Lower leg skin (tissue), 4 donors: Measurements from ENCODE around the gene EFCAB8. TPM values are rescaled to one million over a fixed set of nuclear protein-coding genes. Genes with fewer than 3 reads are reported as not detected.

Experiments
- DNase-seq, 2 donors: peaks; one replicate each; pipeline ENCODE4 v3.0.0-alpha.2; 2019; ENCODE audit warnings: low spot score in 2 of 2
- H3K4me3 ChIP-seq: fragments of 200-600 bp; sonication (generic); 2 replicates; pipeline ENCODE4 v1.5.1; 2017; ENCODE audit warnings: mild to moderate bottlenecking, low read depth; ENCODE audit not compliant: poor library complexity, severe bottlenecking
- POLR2A ChIP-seq, 2 donors: fragments of 450-650 bp; IDR thresholded peaks; one replicate each; pipeline ENCODE4 v1.6.1; 2016 to 2017; ENCODE audit warnings: antibody characterized with exemption in 2 of 2, mild to moderate bottlenecking in 1 of 2, moderate library complexity in 1 of 2
- WGBS, 2 donors: methylation state at CpG; one replicate each; pipeline ENCODE4 v1.1.5; 2018; 5-methylcytosine and 5-hydroxymethylcytosine counted together
- intact Hi-C: fragments of 100-400 bp; cut with DNase I; formaldehyde crosslinking; loops from one replicate; pipeline ENCODE4 v1.15.0; 2023; ENCODE audit warnings: low total_unique reads
- total RNA-seq, 4 donors: library from RNA; depleted of rRNA; stranded (reverse); fragments of >200 nt; gene quantifications; one replicate each; pipeline ENCODE4 v1.1.0, GENCODE V29; 2016
- TF ChIP-seq, protein P1 (sequence below), 3 donors: fragments of 450-650 bp; IDR thresholded peaks; one replicate each; pipeline ENCODE4 v1.5.1; 2016; ENCODE audit warnings: antibody characterized with exemption in 3 of 3, mild to moderate bottlenecking in 3 of 3, moderate library complexity in 2 of 3

The EFCAB8 gene
- total RNA-seq, 4 donors from 2014 or later, result not detected

DNA sequence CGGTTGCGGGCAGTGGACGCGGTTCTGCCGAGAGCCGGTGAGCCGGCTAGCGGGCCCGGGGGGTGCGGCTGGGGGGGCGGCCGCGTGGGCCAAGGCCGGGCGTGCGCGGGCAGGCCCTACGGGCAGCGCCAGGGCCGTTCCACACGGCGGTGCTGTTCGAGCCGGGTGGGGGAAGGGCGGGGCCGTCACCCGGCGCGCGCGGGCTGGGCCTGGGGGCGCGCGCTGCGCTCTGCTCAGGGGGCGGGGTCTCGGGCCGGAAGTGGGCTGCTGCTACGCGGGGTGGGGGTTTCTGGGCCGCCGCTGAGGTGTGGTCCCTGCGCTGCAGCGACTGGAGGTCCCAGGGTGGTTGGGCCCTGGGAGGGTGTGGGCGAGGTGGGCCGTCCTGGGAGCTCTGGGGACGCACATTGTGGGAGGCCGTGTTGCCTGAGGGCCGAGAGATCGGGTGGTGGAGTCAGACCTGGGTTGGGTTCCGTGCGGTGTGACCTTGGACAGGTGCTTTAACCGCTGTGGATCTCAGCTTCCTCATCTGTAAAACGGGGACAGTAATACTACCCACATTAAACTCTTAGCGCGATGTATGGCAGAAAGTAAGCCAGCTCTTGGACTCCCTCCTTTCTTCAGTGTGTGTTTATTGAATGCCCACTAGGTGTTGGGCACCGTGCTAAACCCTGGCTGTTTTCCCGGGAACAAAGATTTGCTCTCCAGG, 38.6 kb upstream of the EFCAB8 start:
- peak in 1 of 2 donors; percentile 90 for DNase-seq
- TF ChIP-seq, protein P1, sequence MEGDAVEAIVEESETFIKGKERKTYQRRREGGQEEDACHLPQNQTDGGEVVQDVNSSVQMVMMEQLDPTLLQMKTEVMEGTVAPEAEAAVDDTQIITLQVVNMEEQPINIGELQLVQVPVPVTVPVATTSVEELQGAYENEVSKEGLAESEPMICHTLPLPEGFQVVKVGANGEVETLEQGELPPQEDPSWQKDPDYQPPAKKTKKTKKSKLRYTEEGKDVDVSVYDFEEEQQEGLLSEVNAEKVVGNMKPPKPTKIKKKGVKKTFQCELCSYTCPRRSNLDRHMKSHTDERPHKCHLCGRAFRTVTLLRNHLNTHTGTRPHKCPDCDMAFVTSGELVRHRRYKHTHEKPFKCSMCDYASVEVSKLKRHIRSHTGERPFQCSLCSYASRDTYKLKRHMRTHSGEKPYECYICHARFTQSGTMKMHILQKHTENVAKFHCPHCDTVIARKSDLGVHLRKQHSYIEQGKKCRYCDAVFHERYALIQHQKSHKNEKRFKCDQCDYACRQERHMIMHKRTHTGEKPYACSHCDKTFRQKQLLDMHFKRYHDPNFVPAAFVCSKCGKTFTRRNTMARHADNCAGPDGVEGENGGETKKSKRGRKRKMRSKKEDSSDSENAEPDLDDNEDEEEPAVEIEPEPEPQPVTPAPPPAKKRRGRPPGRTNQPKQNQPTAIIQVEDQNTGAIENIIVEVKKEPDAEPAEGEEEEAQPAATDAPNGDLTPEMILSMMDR (IDR thresholded peaks at IDR 0.05), result no peak
- TF ChIP-seq POLR2A (IDR thresholded peaks at IDR 0.05), result no peak

DNA sequence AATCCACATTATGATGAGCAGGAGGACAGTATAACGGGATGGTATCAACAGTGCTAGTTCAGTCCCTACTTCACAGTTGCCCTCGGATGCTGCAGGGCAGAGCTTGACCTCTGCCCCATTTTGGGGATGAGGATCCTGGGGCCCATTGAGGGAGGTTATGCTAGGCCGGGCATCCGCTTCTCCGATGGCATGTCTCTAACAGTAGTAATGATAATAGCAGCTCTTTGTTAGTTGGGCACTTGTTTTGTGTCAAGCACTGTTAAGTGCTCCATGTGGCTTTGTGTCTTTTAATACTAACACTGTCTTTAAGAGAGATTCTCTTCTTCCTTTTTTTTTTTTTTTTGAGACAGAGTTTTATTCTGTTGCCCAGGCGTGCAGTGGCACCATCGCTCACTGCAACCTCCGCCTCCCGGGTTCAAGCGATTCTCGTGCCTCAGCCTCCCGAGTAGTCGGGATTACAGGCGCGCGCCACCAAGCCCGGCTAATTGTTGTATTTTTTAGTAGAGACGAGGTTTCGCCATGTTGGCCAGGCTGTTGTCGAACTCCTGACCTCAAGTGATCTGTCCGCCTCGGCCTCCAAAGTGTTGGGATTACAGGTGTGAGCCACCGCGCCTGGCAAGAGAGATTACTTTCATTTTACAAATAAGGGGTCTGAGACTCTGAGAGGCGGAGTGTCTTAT, 37.9 kb upstream of the EFCAB8 start:
- TF ChIP-seq POLR2A (IDR thresholded peaks at IDR 0.05), result no peak
- TF ChIP-seq, protein P1 (IDR thresholded peaks at IDR 0.05), result no peak
- peak overlapping the region; percentile 65 for H3K4me3 ChIP-seq
- intact Hi-C loops, result no loop called here
- no peak for DNase-seq
- WGBS, 2 donors, result 74 to 75% methylated on average over 25 of the region's 25 CpGs

More for the DNA sequence above, 38.6 kb upstream of the EFCAB8 start:
- H3K4me3 ChIP-seq, result peak overlapping the region; percentile 65
- intact Hi-C loops, result no loop called here
- 0% methylated on average over 11 to 31 of the region's 58 CpGs for WGBS, 2 donors

DNA sequence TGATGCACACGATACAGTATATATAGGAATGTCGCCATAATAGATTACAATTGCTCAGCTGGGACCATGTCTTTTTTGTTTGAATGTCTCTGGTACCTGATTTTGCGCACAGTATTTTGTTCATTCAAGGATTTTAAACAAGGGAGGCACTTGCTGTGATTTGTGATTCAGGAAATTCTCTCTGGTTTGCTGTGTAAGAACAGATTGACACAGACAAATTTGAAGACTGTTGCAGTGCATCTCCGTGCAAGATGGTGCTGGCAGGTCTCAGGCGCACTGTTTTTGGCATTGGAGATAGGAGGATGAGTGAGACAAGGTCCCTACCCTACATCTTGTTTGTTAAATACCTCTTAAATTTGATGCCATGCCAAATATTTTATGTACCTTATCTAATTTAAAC, 36.5 kb upstream of the EFCAB8 start:
- intact Hi-C loops, result no loop called here
- H3K4me3 ChIP-seq, result no peak overlapping the region
- TF ChIP-seq, protein P1 (IDR thresholded peaks at IDR 0.05), result no peak
- TF ChIP-seq POLR2A (IDR thresholded peaks at IDR 0.05), result no peak
- 55 to 59% methylated on average over 5 of the region's 5 CpGs for WGBS, 2 donors
- DNase-seq, result no peak

DNA sequence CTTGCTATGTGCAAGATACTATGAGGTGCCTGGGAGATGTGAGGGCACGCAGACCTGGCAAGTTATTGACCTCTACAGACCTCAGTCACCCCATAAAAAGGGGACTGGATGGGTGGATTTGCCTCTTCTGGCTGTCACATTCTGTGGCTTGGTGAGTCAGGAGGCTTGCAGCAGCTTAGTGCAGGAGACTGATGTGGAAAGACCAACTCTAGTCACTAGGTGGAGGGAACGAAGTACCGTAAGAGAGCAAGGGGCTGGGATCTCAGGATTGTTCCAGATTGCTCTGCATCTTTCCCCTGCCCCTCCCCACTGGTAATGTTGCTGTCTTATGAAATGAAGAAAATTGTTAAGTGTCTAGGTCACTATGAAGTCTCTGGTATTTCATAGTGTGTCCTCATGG, 35.6 kb upstream of the EFCAB8 start:
- DNase-seq, result peak; percentile 41 to 87
- no peak overlapping the region for H3K4me3 ChIP-seq
- intact Hi-C loops, result no loop called here
- TF ChIP-seq POLR2A (IDR thresholded peaks at IDR 0.05), result no peak
- TF ChIP-seq, protein P1 (IDR thresholded peaks at IDR 0.05), result no peak
- 63 to 67% methylated on average over 3 of the region's 3 CpGs for WGBS, 2 donors

DNA sequence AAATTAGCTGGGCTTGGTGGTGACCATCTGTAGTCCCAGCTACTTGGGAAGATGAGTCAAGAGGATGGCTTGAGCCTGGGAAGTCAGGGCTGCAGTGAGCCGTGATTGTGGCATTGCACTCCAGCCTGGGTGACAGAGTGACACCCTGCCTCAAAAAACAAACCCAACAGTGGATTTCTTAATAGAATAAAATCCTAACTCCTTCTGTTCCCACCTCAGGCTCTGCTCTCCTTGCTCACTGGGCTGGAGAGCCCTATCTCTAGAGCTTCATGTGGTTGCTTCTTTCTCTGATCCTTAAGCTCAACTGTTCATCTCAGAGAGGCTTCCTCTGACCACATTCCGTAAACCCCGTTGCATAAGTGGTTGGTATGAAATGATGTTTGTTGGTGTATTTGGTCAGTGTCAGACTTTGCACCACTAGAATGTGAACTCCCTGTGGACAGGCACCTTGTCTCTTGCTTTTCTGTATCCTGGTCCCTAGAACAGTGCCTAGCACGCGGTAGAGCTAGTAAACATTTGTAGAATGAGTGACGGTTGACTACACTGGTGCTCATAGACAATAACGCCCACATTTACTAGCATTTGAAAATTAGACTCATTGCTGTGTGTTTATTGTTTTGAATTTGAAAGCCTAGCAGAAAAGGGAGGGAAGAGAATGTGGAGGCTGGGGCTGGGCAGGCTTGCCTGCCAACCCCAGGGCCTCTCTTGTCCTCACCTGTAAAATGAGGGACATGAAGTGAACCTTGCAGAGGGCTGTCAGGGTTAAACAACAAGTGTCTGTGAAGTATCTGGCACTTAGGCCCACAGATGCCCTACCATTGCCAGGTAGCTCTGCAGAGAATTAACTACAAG, 34.8 kb upstream of the EFCAB8 start:
- TF ChIP-seq, protein P1 (IDR thresholded peaks at IDR 0.05), result no peak
- TF ChIP-seq POLR2A (IDR thresholded peaks at IDR 0.05), result no peak
- 86 to 88% methylated on average over 7 of the region's 7 CpGs for WGBS, 2 donors
- no peak for DNase-seq
- no peak overlapping the region for H3K4me3 ChIP-seq
- intact Hi-C loops, result no loop called here
